HG02763 (cell line): ENCODE results near the gene BCL10.

Experiments used
- ATAC-seq: cut with Tn5 transposase; IDR thresholded peaks from one replicate; pipeline ENCODE4 v1.9.1; 2021; ENCODE audit warnings: mild to moderate bottlenecking, moderate library complexity; ENCODE audit not compliant: unreplicated experiment

BCL10 gene

GRCh38 chr1:85276215-85276977 lies at the start of gene BCL10:
Gene BCL10 (minus strand): TSS chr1:85276632. CDS start chr1:85276352, 280 bp downstream.
- peak; percentile 96 for ATAC-seq

DNA sequence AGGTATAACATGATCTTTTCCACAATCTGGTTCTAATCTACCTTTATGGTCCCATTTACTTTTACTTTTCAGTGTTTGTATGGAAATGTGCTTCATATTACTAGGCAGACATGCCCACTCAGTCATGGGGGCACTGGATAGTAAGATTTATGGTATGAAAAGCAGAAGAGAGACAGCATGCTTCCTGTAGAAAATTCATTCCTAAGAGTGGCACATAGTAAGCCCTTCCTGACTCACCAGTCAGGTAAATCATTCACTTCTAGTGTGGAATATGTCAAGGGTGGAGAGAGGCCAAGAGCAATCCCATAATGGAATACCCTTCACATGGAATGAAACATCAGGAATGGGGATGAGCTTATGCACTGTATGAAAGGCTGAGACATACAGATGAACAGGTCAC lies 49.5 kb upstream of the BCL10 start:
- no peak for ATAC-seq

GRCh38 chr1:85323770-85324169 lies 47.3 kb upstream of the BCL10 start:
- ATAC-seq = no peak

GRCh38 chr1:85322655-85323054 lies 46.2 kb upstream of the BCL10 start:
- ATAC-seq = no peak

- ATAC-seq = no peak
These were observed 45.0 kb upstream of the BCL10 start for GRCh38 chr1:85321237-85321964.

GRCh38 chr1:85320371-85321131 lies 44.1 kb upstream of the BCL10 start:
- ATAC-seq = no peak

DNA sequence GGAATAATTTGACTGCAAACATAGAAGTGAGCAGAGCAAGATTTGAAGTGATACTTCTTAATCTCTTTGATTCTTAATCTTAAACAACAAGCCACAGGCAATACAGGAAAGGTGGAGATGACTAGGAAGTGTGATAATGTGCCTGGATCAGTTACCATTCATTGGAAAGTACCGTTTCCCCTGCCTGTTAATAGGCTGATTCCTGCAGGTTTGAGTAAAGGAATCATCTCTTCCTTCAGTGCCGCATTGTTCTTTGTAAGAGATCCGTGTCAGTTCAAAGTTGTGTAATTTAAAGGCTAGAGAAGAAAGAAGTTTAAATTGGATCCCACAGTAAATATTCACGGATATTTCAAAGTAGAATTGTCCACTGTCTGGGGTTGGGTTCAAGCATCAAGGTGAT lies 43.5 kb upstream of the BCL10 start:
- no peak for ATAC-seq

DNA sequence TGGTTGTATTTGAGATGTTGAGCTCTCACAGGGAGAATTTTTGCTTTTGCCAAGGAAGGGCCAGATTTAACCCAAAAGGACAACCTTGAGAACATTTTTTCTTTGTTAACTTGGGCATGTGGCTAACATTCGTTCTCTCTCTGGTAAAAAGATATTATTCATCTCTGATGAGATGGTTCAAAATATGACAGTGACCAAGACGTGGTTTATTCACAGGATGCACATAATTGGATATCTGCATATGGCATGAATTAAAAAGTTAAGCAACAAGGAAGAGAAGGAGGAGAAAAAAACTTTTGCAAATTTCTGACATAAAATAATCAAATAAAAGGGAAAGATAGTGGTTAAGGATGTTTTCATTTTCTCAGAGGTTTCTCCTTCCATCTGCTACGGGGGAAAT lies 43.1 kb upstream of the BCL10 start:
- no peak for ATAC-seq

DNA sequence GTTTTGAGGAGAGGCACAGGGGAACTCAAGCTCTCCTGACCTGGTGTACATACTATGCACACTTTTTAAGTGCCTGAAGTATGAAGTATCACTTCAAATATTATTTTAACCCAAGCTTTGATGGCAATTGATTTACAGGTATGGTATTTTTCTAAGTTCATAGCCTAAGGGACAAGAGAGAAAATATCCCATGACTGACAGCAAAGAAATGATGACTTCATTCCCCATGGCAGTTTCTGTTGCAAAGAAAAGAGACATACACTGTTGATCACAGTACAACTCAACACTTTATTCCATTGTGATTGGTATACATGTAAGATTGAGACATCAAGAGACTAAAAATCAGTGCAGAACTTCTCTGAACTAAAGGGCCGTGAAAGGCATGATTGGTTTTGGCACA lies 41.8 kb upstream of the BCL10 start:
- ATAC-seq = no peak

DNA sequence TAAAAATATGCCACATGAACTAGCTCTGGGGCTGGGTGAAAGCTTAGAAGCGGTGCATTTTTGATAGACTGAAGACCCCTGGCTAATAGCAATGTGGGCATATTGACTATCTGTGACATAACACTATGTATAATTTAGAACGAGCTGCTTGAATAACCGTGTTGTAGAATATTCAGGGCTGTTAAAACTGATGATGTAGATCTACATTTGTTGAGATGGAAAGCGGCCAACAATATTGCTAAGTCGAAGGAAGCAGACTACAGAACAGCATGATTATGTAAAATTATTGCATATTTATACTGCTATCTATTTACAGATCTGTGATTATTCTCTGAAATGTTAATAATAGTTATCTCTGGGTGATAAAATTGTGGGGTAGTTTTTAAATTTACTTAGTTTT lies 41.1 kb upstream of the BCL10 start:
- ATAC-seq = no peak

GRCh38 chr1:85316321-85316720 lies 39.9 kb upstream of the BCL10 start:
- no peak for ATAC-seq

DNA sequence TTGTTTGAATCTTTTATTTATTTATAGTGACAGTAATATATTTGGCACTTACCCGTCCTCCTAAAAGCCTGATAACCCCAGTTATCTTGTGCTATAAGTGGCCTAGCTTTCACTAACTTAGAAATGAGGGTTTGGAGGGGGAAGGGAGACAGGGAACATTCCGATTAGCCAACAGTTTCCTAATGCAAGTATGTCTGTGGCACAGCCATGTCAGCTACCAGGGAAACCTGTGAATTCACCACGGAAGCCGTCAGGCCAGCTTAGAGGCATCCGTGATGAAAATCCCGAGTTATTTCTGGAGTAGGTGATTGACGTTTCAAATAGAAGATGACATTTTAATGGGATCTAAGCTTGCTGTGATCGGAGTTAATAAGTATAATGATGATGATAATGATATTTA lies 39.4 kb upstream of the BCL10 start:
- no peak for ATAC-seq

DNA sequence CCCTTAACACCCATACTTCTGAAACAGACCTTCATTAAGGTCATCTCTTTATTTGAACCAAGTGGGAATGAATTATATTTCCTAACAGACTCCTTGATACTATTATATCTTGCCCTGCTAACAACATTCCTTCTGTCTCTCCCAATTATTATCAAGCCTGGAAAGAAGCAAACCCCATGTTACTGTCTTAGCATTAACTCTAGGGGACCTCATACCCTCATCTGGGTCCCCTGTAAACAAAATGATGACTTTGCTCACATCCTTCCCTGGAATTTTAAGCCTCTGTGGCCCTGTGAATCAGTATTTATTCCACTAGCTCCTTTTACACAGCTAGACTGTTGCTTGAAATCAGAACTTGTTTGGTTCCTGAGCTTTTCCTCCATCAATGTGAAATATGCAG lies 38.3 kb upstream of the BCL10 start:
- ATAC-seq = no peak

GRCh38 chr1:85313888-85314696 lies 37.7 kb upstream of the BCL10 start:
- ATAC-seq = no peak

DNA sequence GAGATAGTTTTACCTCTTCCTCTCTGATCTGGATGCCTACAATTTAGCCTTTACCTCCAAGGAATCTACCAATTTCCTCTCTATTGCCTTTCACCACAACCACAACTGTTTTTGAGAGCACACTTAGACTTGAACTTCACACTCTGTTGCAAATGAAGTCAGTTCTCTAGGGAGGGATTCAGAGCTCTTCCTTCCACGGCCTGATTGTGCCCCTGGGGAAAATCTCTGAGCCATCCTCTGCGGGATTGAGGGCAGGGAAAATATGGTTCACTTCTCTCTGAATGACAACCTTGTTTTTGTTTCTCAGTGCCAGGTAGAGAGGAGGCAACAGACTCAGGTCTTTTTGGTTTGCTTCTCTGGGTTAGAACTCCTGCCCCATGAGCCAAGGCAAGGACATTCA lies 35.4 kb upstream of the BCL10 start:
- ATAC-seq = no peak

- no peak for ATAC-seq
These were observed 32.5 kb upstream of the BCL10 start for GRCh38 chr1:85308833-85309350.

- peak; percentile 90 for ATAC-seq
These were observed 31.8 kb upstream of the BCL10 start for GRCh38 chr1:85307987-85308832.

DNA sequence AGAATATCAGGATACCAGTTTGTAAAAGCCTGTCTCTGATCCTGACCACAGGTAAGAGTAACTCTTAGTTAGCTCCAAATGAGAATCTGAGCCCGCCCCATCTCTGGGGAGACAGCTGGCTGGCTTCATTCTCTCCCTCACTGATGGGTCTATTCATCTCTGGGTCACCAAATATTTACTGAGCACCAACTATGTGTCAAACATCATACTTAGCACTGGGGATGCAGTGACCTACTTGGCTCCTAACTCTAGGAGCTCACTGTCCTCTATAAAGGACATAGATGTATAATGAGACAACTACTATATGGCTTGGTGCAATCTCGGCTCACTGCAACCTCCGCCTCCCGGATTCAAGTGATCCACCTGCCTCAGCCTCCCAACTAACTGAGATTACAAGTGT lies 29.8 kb upstream of the BCL10 start:
- no peak for ATAC-seq

GRCh38 chr1:85303440-85304162 lies 27.2 kb upstream of the BCL10 start:
- ATAC-seq = no peak
